Neutrophil (primary cell): ENCODE measurements around the gene IL4I1.

Experiments used
- H3K27ac ChIP-seq: fragments of 200-600 bp; sonication (generic); 2 replicates; pipeline ENCODE4 v1.5.1; 2016; ENCODE audit warnings: mild to moderate bottlenecking, moderate library complexity
- H3K27me3 ChIP-seq: fragments of 200-600 bp; sonication (generic); 2 replicates; pipeline ENCODE4 v1.6.0; 2016; ENCODE audit warnings: mild to moderate bottlenecking
- H3K36me3 ChIP-seq: fragments of 200-600 bp; sonication (generic); 2 replicates; pipeline ENCODE4 v1.5.1; 2017
- H3K4me1 ChIP-seq, 2 experiments: fragments of 200-600 bp in 1 of 2; sonication (generic) in 1 of 2; 1 replicate in 1 of 2; 2 replicates in 1 of 2; pipeline versions ENCODE4 v1.5.1 to v1.6.1; 2013 to 2016; ENCODE audit warnings: low read depth in 1 of 2, low read length in 1 of 2, mild to moderate bottlenecking in 1 of 2, moderate library complexity in 1 of 2; ENCODE audit not compliant: control insufficient read depth in 1 of 2, insufficient read depth in 1 of 2
- H3K4me3 ChIP-seq, 2 experiments: fragments of 200-600 bp in 1 of 2; sonication (generic) in 1 of 2; 1 replicate in 1 of 2; 2 replicates in 1 of 2; pipeline ENCODE4 v1.5.1; 2013 to 2016; ENCODE audit warnings: low read depth in 1 of 2, low read length in 1 of 2, mild to moderate bottlenecking in 1 of 2, moderate library complexity in 1 of 2
- H3K9me3 ChIP-seq: fragments of 200-600 bp; sonication (generic); 2 replicates; pipeline ENCODE4 v1.5.1; 2016
- TF ChIP-seq, protein P1 (sequence below): fragments of 200-600 bp; sonication (generic); IDR thresholded peaks from 2 replicates; pipeline ENCODE4 v1.5.1; 2016; ENCODE audit warnings: antibody characterized with exemption

The IL4I1 gene

DNA sequence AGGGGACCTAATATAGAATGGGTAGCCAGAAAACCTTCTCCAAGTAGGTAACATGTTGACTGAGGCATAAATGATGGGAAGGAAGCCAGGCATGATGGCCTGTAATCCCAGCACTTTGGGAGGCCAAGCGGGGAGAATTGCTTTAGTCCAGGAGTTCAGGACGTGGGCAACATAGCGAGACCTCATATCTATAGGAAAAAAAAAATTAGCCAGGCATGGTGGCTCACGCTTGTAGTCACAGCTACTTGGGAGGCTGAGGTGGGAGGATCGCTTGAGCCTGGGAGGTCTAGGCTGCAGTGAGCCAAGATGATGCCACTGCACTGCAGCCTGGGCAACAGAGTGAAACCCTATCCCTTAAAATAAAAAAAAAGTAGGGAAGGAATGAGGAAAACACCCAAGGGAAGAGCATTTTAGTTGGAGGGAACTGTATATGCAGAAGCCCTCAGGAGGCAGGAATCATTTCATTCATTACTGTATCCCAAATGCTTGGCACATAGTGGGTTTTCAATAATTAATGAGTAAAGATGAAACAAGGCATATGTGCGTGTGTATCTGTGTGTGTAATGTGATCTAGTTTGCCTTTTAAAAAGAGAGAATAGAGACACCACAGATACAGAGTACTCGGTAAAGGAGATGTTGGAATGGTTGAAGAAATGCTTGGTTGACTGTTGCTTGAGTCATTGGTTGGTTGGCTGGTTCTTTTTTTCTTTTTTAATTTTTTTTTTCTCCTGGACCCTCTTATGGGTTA lies 34.8 kb upstream of the IL4I1 start:
- Histone ChIP-seq H3K36me3 (no peaks in the 10 kb centered on the region), H3K4me1 (peaks cover 11 to 18% of the 10 kb centered on the region in 2 experiments), H3K9me3 (no peaks in the 10 kb centered on the region), H3K27me3 (peaks cover 8% of the 10 kb centered on the region), H3K27ac (peak overlapping the region; percentile 8), H3K4me3 (no peak overlapping the region)
- TF ChIP-seq, protein P1, sequence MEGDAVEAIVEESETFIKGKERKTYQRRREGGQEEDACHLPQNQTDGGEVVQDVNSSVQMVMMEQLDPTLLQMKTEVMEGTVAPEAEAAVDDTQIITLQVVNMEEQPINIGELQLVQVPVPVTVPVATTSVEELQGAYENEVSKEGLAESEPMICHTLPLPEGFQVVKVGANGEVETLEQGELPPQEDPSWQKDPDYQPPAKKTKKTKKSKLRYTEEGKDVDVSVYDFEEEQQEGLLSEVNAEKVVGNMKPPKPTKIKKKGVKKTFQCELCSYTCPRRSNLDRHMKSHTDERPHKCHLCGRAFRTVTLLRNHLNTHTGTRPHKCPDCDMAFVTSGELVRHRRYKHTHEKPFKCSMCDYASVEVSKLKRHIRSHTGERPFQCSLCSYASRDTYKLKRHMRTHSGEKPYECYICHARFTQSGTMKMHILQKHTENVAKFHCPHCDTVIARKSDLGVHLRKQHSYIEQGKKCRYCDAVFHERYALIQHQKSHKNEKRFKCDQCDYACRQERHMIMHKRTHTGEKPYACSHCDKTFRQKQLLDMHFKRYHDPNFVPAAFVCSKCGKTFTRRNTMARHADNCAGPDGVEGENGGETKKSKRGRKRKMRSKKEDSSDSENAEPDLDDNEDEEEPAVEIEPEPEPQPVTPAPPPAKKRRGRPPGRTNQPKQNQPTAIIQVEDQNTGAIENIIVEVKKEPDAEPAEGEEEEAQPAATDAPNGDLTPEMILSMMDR, result no peak

DNA sequence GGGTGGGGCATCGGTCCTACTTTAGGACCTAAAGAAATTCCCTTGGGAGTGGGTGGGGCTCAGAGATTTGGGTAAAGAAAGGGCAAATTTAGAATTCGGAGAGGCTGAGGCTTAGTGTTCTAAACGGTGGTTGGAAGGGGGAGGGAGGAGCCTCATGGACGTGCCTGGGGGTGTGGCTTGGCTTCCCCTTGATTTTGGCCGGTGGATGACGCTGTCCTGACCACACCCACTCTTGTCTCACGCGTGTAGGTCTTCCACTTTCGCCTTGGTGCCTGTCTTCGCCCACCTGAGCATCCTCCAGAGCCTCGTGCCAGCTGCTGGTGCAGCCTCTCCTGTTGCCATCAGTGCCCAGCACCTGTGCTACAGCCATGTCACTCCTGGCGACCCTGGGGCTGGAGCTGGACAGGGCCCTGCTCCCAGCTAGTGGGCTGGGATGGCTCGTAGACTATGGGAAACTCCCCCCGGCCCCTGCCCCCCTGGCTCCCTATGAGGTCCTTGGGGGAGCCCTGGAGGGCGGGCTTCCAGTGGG lies 33.9 kb upstream of the IL4I1 start:
- Histone ChIP-seq H3K4me1 (peaks cover 11 to 18% of the 10 kb centered on the region in 2 experiments), H3K4me3 (peak overlapping the region; percentile 63 to 97), H3K9me3 (no peaks in the 10 kb centered on the region), H3K27me3 (peaks cover 5% of the 10 kb centered on the region), H3K27ac (peak overlapping the region; percentile 8), H3K36me3 (no peaks in the 10 kb centered on the region)
- TF ChIP-seq, protein P1, result no peak

DNA sequence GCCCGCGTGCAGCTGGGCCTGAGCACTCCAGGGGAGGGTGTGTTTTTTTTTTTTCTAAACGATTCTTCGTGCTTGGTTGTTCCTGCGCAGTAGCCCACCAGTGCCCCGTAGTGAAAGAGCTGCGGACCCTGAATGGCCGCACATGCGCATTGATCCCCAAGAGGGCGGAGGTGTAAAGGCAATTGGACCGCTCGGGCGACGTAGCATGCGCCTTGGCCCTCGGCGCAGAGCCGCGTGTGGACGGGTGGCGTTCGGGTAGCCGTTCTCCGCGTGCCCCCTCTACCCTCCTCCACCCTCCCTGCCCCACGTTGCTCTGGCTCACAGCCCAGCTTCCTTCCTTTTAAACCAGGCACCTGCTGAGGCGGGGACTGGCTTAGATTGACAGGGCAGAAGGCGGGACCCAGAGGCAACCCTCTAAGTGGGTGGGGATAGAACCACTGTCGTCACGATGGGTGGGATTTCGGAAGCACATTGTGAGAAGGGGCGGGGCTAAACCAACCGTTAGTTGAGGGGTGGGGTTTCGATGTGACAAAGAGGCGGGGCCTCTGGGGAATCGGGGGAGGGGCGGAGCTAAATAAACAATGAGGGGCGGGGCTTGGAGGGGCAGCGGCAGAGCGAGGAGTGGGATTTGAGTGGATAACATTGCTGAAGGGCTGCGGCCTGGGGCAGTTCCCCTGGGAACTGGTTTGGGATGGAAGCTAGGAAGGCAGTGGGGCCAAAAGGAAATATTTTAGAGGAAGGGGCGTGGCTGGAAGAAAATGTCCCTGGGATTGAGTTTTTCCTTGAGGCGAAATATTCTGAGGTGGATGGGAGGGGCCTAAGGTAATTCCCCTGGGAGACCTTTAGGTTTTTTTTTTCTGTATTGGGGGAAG lies 33.2 kb upstream of the IL4I1 start:
- no peaks in the 10 kb centered on the region for H3K9me3 ChIP-seq
- peaks cover 5% of the 10 kb centered on the region for H3K27me3 ChIP-seq
- H3K4me1 ChIP-seq, result peaks cover 11 to 18% of the 10 kb centered on the region in 2 experiments
- H3K27ac ChIP-seq, result peak overlapping the region; percentile 88
- peaks cover under 1% of the 10 kb centered on the region for H3K36me3 ChIP-seq
- TF ChIP-seq, protein P1, result peak; percentile 28
- peak overlapping the region; percentile 63 to 97 for H3K4me3 ChIP-seq

DNA sequence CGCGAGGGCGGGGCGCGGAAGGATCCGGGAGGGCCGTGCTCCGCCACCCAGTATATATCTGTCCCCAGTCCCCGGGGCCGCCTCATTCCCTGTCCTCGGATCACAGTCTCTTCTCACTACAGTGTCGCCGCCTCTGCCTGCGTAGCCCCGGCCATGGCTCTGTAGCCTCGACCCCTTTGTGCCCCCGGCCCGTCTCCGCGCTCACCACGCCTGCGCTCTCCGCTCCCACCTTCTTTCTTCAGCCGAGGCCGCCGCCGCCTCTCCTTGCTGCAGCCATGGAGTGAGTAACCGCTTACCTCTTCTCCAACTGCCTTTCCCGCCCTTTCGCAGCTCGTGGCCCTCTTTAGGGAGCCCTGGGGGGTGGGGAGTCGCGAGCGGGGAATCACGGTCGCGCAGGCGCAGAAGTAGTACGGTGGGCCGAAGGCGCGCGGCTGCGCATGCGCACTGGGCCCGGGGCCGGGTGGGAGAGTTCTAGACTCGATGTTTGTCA lies 32.5 kb upstream of the IL4I1 start, which contains the start of the genes ATF5 and NUP62:
Gene ATF5 (plus strand): TSS at position 85 of the 490 bp plus-strand sequence. CDS start 1,646 bp downstream, outside the sequence.
Gene NUP62 (minus strand): TSS at position 384 of the 490 bp plus-strand sequence. CDS start 19,697 bp downstream, outside the sequence.
- no peaks in the 10 kb centered on the region for H3K9me3 ChIP-seq
- H3K27ac ChIP-seq, result peak within 1 kb of the TSS; percentile 88
- H3K36me3 ChIP-seq, result peaks cover 7% of the 10 kb centered on the region
- TF ChIP-seq, protein P1, result no peak
- peaks cover 5% of the 10 kb centered on the region for H3K27me3 ChIP-seq
- peak within 1 kb of the TSS; percentile 63 to 97 for H3K4me3 ChIP-seq
- H3K4me1 ChIP-seq, result peaks cover 11 to 18% of the 10 kb centered on the region in 2 experiments

DNA sequence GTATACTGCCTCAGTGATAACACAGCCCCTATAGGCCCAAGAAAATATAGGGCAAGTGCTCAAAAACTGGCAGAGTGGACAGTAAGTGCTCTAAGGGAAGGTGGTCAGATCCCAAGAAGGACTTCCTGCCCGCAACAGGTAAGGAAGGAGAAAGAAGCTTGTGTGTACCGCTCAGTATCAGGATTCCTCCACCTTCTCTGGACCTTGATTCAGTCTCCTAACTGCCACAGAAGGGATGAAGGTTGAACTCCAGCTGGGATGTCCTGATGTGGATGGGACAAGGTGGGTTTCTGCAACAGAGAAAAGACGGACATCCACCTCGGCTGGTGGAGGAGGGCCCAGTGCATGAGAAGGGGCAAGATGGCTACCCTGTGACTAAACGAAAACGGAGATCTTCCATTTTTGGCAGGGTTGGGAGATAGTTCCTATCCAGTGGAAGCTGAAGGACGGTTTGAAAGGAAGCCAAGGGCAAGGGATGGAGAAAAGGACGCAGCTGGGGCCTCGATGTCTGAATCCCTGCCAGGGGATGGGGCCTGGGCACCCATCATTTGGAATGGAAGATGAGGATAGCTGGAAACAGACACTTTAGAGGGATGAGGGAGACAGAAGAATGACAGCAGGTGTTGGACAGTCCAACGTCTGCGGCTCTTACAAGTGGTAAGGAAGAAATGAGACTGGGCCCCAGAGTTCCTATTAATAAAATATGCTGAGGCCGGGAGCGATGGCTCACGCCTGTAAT lies 31.0 kb upstream of the IL4I1 start:
- no peaks in the 10 kb centered on the region for H3K9me3 ChIP-seq
- H3K4me3 ChIP-seq, result no peak overlapping the region
- H3K27me3 ChIP-seq, result peaks cover 2% of the 10 kb centered on the region
- H3K27ac ChIP-seq, result no peak overlapping the region
- TF ChIP-seq, protein P1, result no peak
- H3K4me1 ChIP-seq, result peaks cover 11 to 18% of the 10 kb centered on the region in 2 experiments
- H3K36me3 ChIP-seq, result peaks cover 21% of the 10 kb centered on the region
